Spleen (tissue), 11 donors: ENCODE data around the gene REXO1. TPM values are rescaled to one million over a fixed set of nuclear protein-coding genes. Genes with fewer than 3 reads are reported as not detected.
A peak's percentile ranks its signal among the peaks of the same experiment; 100 is the strongest.

Source experiments
- DNase-seq: peaks from one replicate; pipeline ENCODE4 v3.0.0-alpha.2; 2020
- H3K27ac ChIP-seq, 8 donors: fragments of 200-600 bp; sonication (generic) in 7 of 8; 1 replicate in 4 of 8; 2 replicates in 4 of 8; pipeline versions ENCODE4 v1.5.0 to v1.8.0; 2016 to 2021; ENCODE audit warnings: inconsistent platforms in 4 of 8, mild to moderate bottlenecking in 4 of 8, moderate library complexity in 1 of 8
- H3K27me3 ChIP-seq, 7 donors: fragments of 200-600 bp; sonication (generic) in 6 of 7; replicated peaks in 1 of 7; 1 replicate in 4 of 7; 2 replicates in 3 of 7; pipeline versions ENCODE4 v1.5.0 to v1.8.0; 2016 to 2021; ENCODE audit warnings: inconsistent platforms in 3 of 7, mild to moderate bottlenecking in 1 of 7
- H3K36me3 ChIP-seq, 6 donors: fragments of 200-600 bp; sonication (generic) in 5 of 6; 1 replicate in 4 of 6; 2 replicates in 2 of 6; pipeline versions ENCODE4 v1.5.0 to v1.8.0; 2016 to 2021; ENCODE audit warnings: inconsistent platforms in 2 of 6
- H3K4me1 ChIP-seq, 6 donors: fragments of 200-600 bp; sonication (generic) in 5 of 6; 1 replicate in 3 of 6; 2 replicates in 3 of 6; pipeline versions ENCODE4 v1.5.0 to v1.8.0; 2016 to 2021; ENCODE audit warnings: inconsistent platforms in 3 of 6
- H3K4me3 ChIP-seq, 8 donors: fragments of 200-600 bp; sonication (generic) in 7 of 8; 1 replicate in 4 of 8; 2 replicates in 4 of 8; pipeline versions ENCODE4 v1.5.0 to v1.8.0; 2016 to 2021; ENCODE audit warnings: inconsistent platforms in 4 of 8, mild to moderate bottlenecking in 4 of 8, moderate library complexity in 2 of 8
- H3K9me3 ChIP-seq, 8 donors: fragments of 200-600 bp; sonication (generic) in 7 of 8; 1 replicate in 4 of 8; 2 replicates in 4 of 8; pipeline versions ENCODE4 v1.5.0 to v1.8.0; 2016 to 2021; ENCODE audit warnings: inconsistent platforms in 4 of 8
- CTCF ChIP-seq, 11 experiments: fragments of 200-600 bp in 7 of 11; fragments of 450-650 bp in 4 of 11; sonication (generic) in 4 of 11; IDR thresholded peaks in 8 of 11; conservative IDR thresholded peaks in 3 of 11; 1 replicate in 7 of 11; 2 replicates in 4 of 11; pipeline versions ENCODE4 v1.4.0 to v1.8.0; 2016 to 2021; ENCODE audit warnings: antibody characterized with exemption in 11 of 11, inconsistent platforms in 4 of 11, mild to moderate bottlenecking in 1 of 11
- POLR2A ChIP-seq, 3 donors: fragments of 450-650 bp; IDR thresholded peaks; one replicate each; pipeline ENCODE4 v1.5.1; 2017; ENCODE audit warnings: antibody characterized with exemption in 3 of 3, mild to moderate bottlenecking in 1 of 3
- POLR2AphosphoS5 ChIP-seq, 3 donors: sonication (generic); formaldehyde crosslinking; IDR thresholded peaks; one replicate each; pipeline ENCODE4 v1.5.1; 2017; ENCODE audit warnings: antibody characterized with exemption in 3 of 3
- WGBS, 5 donors: extraction: QIAGEN DNeasy Blood & Tissue Kit in 3 of 5; methylation state at CpG; one replicate each; pipeline versions ENCODE4 v1.1.5 to v1.1.7; 2013 to 2018; 5-methylcytosine and 5-hydroxymethylcytosine counted together
- intact Hi-C: fragments of 100-400 bp; cut with DNase I; formaldehyde crosslinking; loops from one replicate; pipeline ENCODE4 v1.15.0; 2023; ENCODE audit warnings: low total_unique reads
- polyA plus RNA-seq, 3 donors: library from polyadenylated mRNA; stranded (reverse); fragments of 200-250 nt; gene quantifications; one replicate each; pipeline ENCODE4 v1.2.1, GENCODE V29; 2013
- total RNA-seq, 7 donors: library from RNA; depleted of rRNA in 3 of 7; stranded (reverse); fragments of >200 nt in 3 of 7; fragmentation: NEBNext Ultra II Directional in 4 of 7; extraction: Animal tissue kit (Norgen Biotek cat#: 25700) in 4 of 7; gene quantifications; one replicate each; pipeline versions ENCODE4 v1.1.0 to v1.2.1, GENCODE V29; 2016 to 2021
- donor health status: healthy with polysubstance abuse.
- donor health status: DM: no; HTN: no; CAD: no; lungs with moderate emphysema.
- donor health status: DM: no; HTN: no; CAD: no.
- donor health status: Bipolar disorder and iron deficiency.
- donor health status: healthy.
- donor health status: DM: no; HTN: no; CAD: no.
- donor health status: DM: yes; HTN: yes; CAD: no.

The REXO1 gene
- total and polyA plus RNA-seq, 10 donors = 13.4 to 88.1 (median 50.6) TPM

DNA sequence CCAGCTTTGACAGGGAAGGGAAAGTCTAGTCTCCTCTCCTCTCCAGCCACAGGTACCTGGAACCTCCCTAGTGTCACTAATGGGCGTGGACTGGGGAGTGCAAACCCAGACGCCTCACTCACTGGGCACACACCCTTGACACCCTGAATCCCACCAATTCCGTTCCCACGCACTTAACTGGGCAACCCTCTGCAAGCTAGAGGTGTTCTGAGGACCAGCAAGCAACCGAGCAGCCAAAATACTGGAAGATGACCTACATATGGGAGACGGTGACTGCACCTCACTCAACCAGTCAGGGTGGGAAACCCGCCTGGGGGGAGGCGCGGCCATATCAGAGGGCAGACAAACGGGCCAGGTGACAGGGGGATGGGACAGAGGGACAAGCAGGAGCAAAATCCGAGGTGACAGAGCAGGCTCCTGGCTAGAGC is 36.0 kb upstream of the REXO1 start:
- intact Hi-C loops = no loop called here
- H3K27me3 ChIP-seq = no peaks in the 10 kb centered on the region
- TF ChIP-seq POLR2A (IDR thresholded peaks at IDR 0.05) (no peak), CTCF (IDR thresholded peaks at IDR 0.05 in 8 of 11, conservative IDR thresholded peaks at IDR 0.05 in 3 of 11) (no peak), POLR2AphosphoS5 (IDR thresholded peaks at IDR 0.05) (no peak)
- peak overlapping the region; percentile 79 to 95 (median 93) for H3K27ac ChIP-seq
- H3K9me3 ChIP-seq = no peaks in the 10 kb centered on the region
- WGBS, 5 donors = 2 to 6% (median 3%) methylated on average over 9 to 11 of the region's 11 CpGs
- H3K4me1 ChIP-seq = peaks cover 33 to 72% (median 58%) of the 10 kb centered on the region in 6 donors
- H3K4me3 ChIP-seq = peak overlapping the region; percentile 68 to 96 (median 88)
- no peak for DNase-seq
- peaks cover 0 to 20% (median 10%) of the 10 kb centered on the region in 6 donors for H3K36me3 ChIP-seq

GRCh38 chr19:1883784-1884183 is 35.5 kb upstream of the REXO1 start:
- peak overlapping the region; percentile 79 to 95 (median 93) for H3K27ac ChIP-seq

GRCh38 chr19:1882786-1883692 is 34.8 kb upstream of the REXO1 start:
- Histone ChIP-seq H3K27me3 (no peaks in the 10 kb centered on the region), H3K27ac (peak overlapping the region; percentile 79 to 95 (median 93)), H3K9me3 (no peaks in the 10 kb centered on the region), H3K4me1 (peaks cover 33 to 80% (median 58%) of the 10 kb centered on the region in 6 donors), H3K36me3 (peaks cover 0 to 29% (median 17%) of the 10 kb centered on the region in 6 donors), H3K4me3 (peak overlapping the region; percentile 68 to 96 (median 88))
- peak in 1 of 3 donors; percentile 18 for TF ChIP-seq POLR2AphosphoS5 (IDR thresholded peaks at IDR 0.05)
- TF ChIP-seq POLR2A (IDR thresholded peaks at IDR 0.05) = no peak
- no peak for DNase-seq
- intact Hi-C loops = no loop called here
- WGBS, 5 donors = 59 to 66% (median 66%) methylated on average over 8 to 25 of the region's 25 CpGs

More at GRCh38 chr19:1883784-1884183, 35.5 kb upstream of the REXO1 start:
- Histone ChIP-seq H3K4me1 (peaks cover 33 to 75% (median 58%) of the 10 kb centered on the region in 6 donors), H3K4me3 (peak overlapping the region; percentile 68 to 96 (median 88)), H3K36me3 (peaks cover 0 to 25% (median 14%) of the 10 kb centered on the region in 6 donors), H3K27me3 (no peaks in the 10 kb centered on the region), H3K9me3 (no peaks in the 10 kb centered on the region)
- 34 to 42% (median 38%) methylated on average over 8 of the region's 8 CpGs for WGBS, 5 donors
- intact Hi-C loops = no loop called here
- DNase-seq = no peak
- TF ChIP-seq POLR2A (IDR thresholded peaks at IDR 0.05) (no peak), POLR2AphosphoS5 (IDR thresholded peaks at IDR 0.05) (no peak), CTCF (IDR thresholded peaks at IDR 0.05 in 8 of 11, conservative IDR thresholded peaks at IDR 0.05 in 3 of 11) (no peak)

DNA sequence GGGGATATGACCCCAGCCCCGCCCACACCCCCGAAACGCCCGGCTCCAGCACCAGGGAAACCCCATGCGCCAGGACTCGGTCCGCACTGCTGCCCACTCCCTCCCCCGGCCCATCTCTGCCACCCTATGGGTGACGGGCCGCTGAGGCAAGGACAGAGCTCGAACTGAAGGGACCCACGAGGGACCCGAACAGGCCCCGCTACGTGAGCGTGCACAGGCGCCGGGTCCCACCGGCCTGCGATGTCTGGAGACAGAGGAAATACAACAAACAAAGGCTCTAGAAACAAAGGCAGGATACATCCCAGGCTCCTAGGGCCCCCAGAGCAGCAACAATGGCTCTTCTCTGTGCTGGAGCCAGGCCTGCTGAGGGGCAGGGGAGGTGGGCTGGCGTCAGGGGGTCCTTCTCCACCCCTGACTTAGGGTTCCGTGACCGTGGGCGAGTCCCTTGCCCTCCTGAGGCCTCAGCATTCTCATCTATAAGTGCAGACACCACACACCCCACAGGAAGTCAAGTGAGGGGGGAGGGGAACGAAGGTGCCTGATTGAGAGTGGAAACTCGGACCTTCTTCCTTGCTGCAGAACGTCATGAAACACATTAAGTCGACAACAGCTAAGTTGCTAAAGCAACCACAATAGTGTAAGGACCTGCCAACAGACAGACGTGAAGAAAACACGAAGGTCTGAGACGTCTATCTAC is 34.0 kb upstream of the REXO1 start:
- WGBS, 5 donors = 39 to 55% (median 53%) methylated on average over 22 to 31 of the region's 31 CpGs
- Histone ChIP-seq H3K36me3 (peaks cover 0 to 31% (median 17%) of the 10 kb centered on the region in 6 donors), H3K4me3 (peak overlapping the region in 7 of 8 donors; percentile 9 to 96 (median 88)), H3K27me3 (no peaks in the 10 kb centered on the region), H3K9me3 (no peaks in the 10 kb centered on the region), H3K27ac (peak overlapping the region; percentile 79 to 95 (median 93)), H3K4me1 (peaks cover 33 to 79% (median 58%) of the 10 kb centered on the region in 6 donors)
- DNase-seq = no peak
- intact Hi-C loops = no loop called here
- peak; percentile 28 to 72 (median 57) for TF ChIP-seq POLR2AphosphoS5 (IDR thresholded peaks at IDR 0.05)
- TF ChIP-seq CTCF (IDR thresholded peaks at IDR 0.05 in 8 of 11, conservative IDR thresholded peaks at IDR 0.05 in 3 of 11) = no peak
